H1 (cell line): ENCODE results near the gene SCAMP4. TPM values are rescaled to one million over a fixed set of nuclear protein-coding genes. Genes with fewer than 3 reads are reported as not detected.

Experiments used
- CTCF ChIA-PET: fragments of 300-600 bp; sonication (Branson Sonifier 250); formaldehyde crosslinking; loops from one replicate; lab custom pipeline; 2021; ENCODE audit not compliant: partially characterized antibody; lab: Charles Lee
- POLR2A ChIA-PET: fragments of 300-600 bp; sonication (Branson Sonifier 250); formaldehyde crosslinking; loops from one replicate; lab custom pipeline; 2021; ENCODE audit warnings: inconsistent platforms; ENCODE audit not compliant: partially characterized antibody; lab: Charles Lee
- DNase-seq, 2 experiments: peaks; one replicate each; pipeline versions ENCODE4 v3.0.0 to v3.0.0-alpha.2; 2010 to 2022; ENCODE audit warnings: low spot score in 2 of 2, low read depth in 1 of 2, mixed read lengths in 1 of 2
- FAIRE-seq: peaks from 2 replicates; lab custom pipeline; 2011; peaks lifted over from hg19 to GRCh38; lab: Jason Lieb, UNC
- H2AFZ ChIP-seq: 2 replicates; pipeline ENCODE4 v1.8.1; 2012; ENCODE audit warnings: low read length, inconsistent platforms
- H2AK5ac ChIP-seq: 2 replicates; pipeline ENCODE4 v1.6.1; 2013; ENCODE audit warnings: low read depth, low read length
- H2BK120ac ChIP-seq: replicated peaks from 2 replicates; pipeline ENCODE3; 2013; ENCODE audit warnings: low read depth, low read length, inconsistent platforms
- H2BK12ac ChIP-seq: 2 replicates; pipeline ENCODE4 v1.6.1; 2013; ENCODE audit warnings: low read depth, low read length
- H2BK15ac ChIP-seq: 2 replicates; pipeline ENCODE4 v1.6.1; 2013; ENCODE audit warnings: low read length
- H2BK20ac ChIP-seq: 2 replicates; pipeline ENCODE4 v1.6.1; 2013; ENCODE audit warnings: low read length
- H2BK5ac ChIP-seq: 2 replicates; pipeline ENCODE4 v1.6.1; 2013; ENCODE audit warnings: low read depth, low read length
- H3K14ac ChIP-seq: 2 replicates; pipeline ENCODE4 v1.6.1; 2013; ENCODE audit warnings: inconsistent platforms; ENCODE audit not compliant: insufficient read length
- H3K18ac ChIP-seq: 2 replicates; pipeline ENCODE4 v1.6.1; 2013; ENCODE audit warnings: low read length; ENCODE audit errors: extremely low read depth
- H3K23ac ChIP-seq: 2 replicates; pipeline ENCODE4 v1.6.1; 2013; ENCODE audit warnings: inconsistent platforms; ENCODE audit not compliant: insufficient read length
- H3K23me2 ChIP-seq: 2 replicates; pipeline ENCODE4 v1.6.1; 2013; ENCODE audit warnings: low read depth, low read length
- H3K27ac ChIP-seq: 2 replicates; pipeline ENCODE4 v1.6.1; 2011; ENCODE audit warnings: low read depth, low read length, inconsistent platforms
- H3K27me3 ChIP-seq, 4 experiments: replicated peaks in 1 of 4; 1 replicate in 1 of 4; 2 replicates in 3 of 4; pipeline versions ENCODE4 v1.6.1 to v1.8.1; 2011 to 2013; ENCODE audit warnings: low read length in 3 of 4, mild to moderate bottlenecking in 3 of 4, inconsistent platforms in 2 of 4, mixed read lengths in 2 of 4, moderate library complexity in 1 of 4; ENCODE audit not compliant: control insufficient read depth in 3 of 4, insufficient read depth in 3 of 4; ENCODE audit errors: extremely low read depth in 1 of 4
- H3K36me3 ChIP-seq, 4 experiments: 2 replicates each; pipeline versions ENCODE4 v1.6.1 to v1.8.1; 2011 to 2013; ENCODE audit warnings: mild to moderate bottlenecking in 4 of 4, low read length in 3 of 4, moderate library complexity in 2 of 4, control low read depth in 1 of 4, inconsistent platforms in 1 of 4; ENCODE audit not compliant: insufficient read depth in 4 of 4, control insufficient read depth in 2 of 4
- H3K4ac ChIP-seq: replicated peaks from 2 replicates; pipeline ENCODE3; 2013; ENCODE audit warnings: low read length, low read depth, mixed read lengths, inconsistent platforms; ENCODE audit not compliant: insufficient read length
- H3K4me1 ChIP-seq, 4 experiments: replicated peaks in 1 of 4; 1 replicate in 1 of 4; 2 replicates in 3 of 4; pipeline versions ENCODE4 v1.6.1 to v1.8.1; 2011 to 2013; ENCODE audit warnings: low read length in 3 of 4, inconsistent platforms in 2 of 4, mixed read lengths in 1 of 4; ENCODE audit not compliant: insufficient read depth in 4 of 4, control insufficient read depth in 3 of 4
- H3K4me2 ChIP-seq, 2 experiments: 2 replicates each; pipeline versions ENCODE4 v1.6.1 to v1.8.1; 2011 to 2013; ENCODE audit warnings: low read depth in 2 of 2, low read length in 2 of 2, control low read depth in 1 of 2, inconsistent platforms in 1 of 2, mild to moderate bottlenecking in 1 of 2; ENCODE audit not compliant: insufficient read depth in 1 of 2
- H3K4me3 ChIP-seq, 4 experiments: fragments of 200-600, 300-600 bp in 1 of 4; sonication (generic), shearing (Covaris generic), sonication (Bioruptor Twin) in 1 of 4; 2 replicates each; pipeline versions ENCODE4 v1.5.1 to v1.8.1; 2011 to 2016; ENCODE audit warnings: low read length in 4 of 4, low read depth in 3 of 4, control low read depth in 2 of 4, inconsistent platforms in 2 of 4, mild to moderate bottlenecking in 2 of 4, mixed read lengths in 1 of 4, moderate library complexity in 1 of 4; ENCODE audit not compliant: insufficient read depth in 2 of 4; ENCODE audit errors: extremely low read depth in 1 of 4
- H3K56ac ChIP-seq: replicated peaks from 2 replicates; pipeline ENCODE3; 2013; ENCODE audit warnings: low read depth, mild to moderate bottlenecking, mixed read lengths, low read length, inconsistent platforms; ENCODE audit not compliant: insufficient read length
- H3K79me1 ChIP-seq: 2 replicates; pipeline ENCODE4 v1.6.1; 2013; ENCODE audit warnings: low read depth, low read length, control low read depth
- H3K79me2 ChIP-seq, 2 experiments: 2 replicates each; pipeline versions ENCODE4 v1.6.1 to v1.8.1; 2012 to 2013; ENCODE audit warnings: low read length in 2 of 2, mild to moderate bottlenecking in 2 of 2, inconsistent platforms in 1 of 2; ENCODE audit not compliant: insufficient read depth in 2 of 2, control insufficient read depth in 1 of 2
- H3K9ac ChIP-seq, 4 experiments: replicated peaks in 1 of 4; 1 replicate in 1 of 4; 2 replicates in 3 of 4; pipeline versions ENCODE4 v1.6.1 to v1.8.1; 2011 to 2013; ENCODE audit warnings: low read depth in 3 of 4, low read length in 3 of 4, control low read depth in 2 of 4, mild to moderate bottlenecking in 2 of 4, moderate library complexity in 2 of 4, inconsistent platforms in 1 of 4; ENCODE audit errors: extremely low read depth in 1 of 4
- H3K9me3 ChIP-seq, 2 experiments: 2 replicates each; pipeline versions ENCODE4 v1.6.1 to v1.8.1; 2012 to 2013; ENCODE audit warnings: mild to moderate bottlenecking in 2 of 2, moderate library complexity in 2 of 2, control low read depth in 1 of 2, inconsistent platforms in 1 of 2, low read depth in 1 of 2, low read length in 1 of 2, mixed read lengths in 1 of 2; ENCODE audit not compliant: insufficient read depth in 2 of 2
- H4K20me1 ChIP-seq, 2 experiments: replicated peaks in 1 of 2; 2 replicates each; pipeline versions ENCODE3 to v1.8.1; 2011 to 2013; ENCODE audit warnings: inconsistent platforms in 2 of 2, low read length in 2 of 2, mild to moderate bottlenecking in 1 of 2; ENCODE audit not compliant: insufficient read depth in 2 of 2, control insufficient read depth in 1 of 2
- H4K5ac ChIP-seq: 2 replicates; pipeline ENCODE4 v1.6.1; 2013; ENCODE audit warnings: low read length, low read depth, mixed read lengths, inconsistent platforms; ENCODE audit not compliant: insufficient read length
- H4K8ac ChIP-seq: 2 replicates; pipeline ENCODE4 v1.8.0; 2013; ENCODE audit warnings: mild to moderate bottlenecking, moderate library complexity, low read length, inconsistent platforms; ENCODE audit not compliant: insufficient read depth; ENCODE audit errors: extremely low read depth
- H4K91ac ChIP-seq: replicated peaks from 2 replicates; pipeline ENCODE3; 2013; ENCODE audit warnings: low read length, mixed read lengths, inconsistent platforms; ENCODE audit not compliant: insufficient read length
- CHD2 ChIP-seq: IDR thresholded peaks from 2 replicates; pipeline ENCODE4 v1.6.1; 2012; ENCODE audit warnings: low read length, improper control_type of control experiment
- CREB1 ChIP-seq: IDR thresholded peaks from 2 replicates; pipeline ENCODE4 v1.6.1; 2012; ENCODE audit warnings: inconsistent platforms
- CTBP2 ChIP-seq: IDR thresholded peaks from 2 replicates; pipeline ENCODE4 v1.7.0; 2011; ENCODE audit warnings: borderline replicate concordance, mild to moderate bottlenecking, moderate library complexity, mixed read lengths, low read length; ENCODE audit not compliant: insufficient read depth, insufficient read length
- JUN ChIP-seq: IDR thresholded peaks from 2 replicates; pipeline ENCODE4 v1.6.1; 2011; ENCODE audit warnings: low read depth, mild to moderate bottlenecking, improper control_type of control experiment, low read length
- NANOG ChIP-seq: IDR thresholded peaks from 2 replicates; pipeline ENCODE4 v1.6.1; 2011; ENCODE audit warnings: low read length, low read depth, mild to moderate bottlenecking, inconsistent platforms; ENCODE audit not compliant: insufficient read depth, poor library complexity, severe bottlenecking
- RAD21 ChIP-seq, 2 experiments: IDR thresholded peaks in 1 of 2; conservative IDR thresholded peaks in 1 of 2; 2 replicates each; pipeline ENCODE4 v1.6.1; 2011; ENCODE audit warnings: low read depth in 2 of 2, low read length in 2 of 2, improper control_type of control experiment in 1 of 2, inconsistent platforms in 1 of 2, mild to moderate bottlenecking in 1 of 2, moderate library complexity in 1 of 2
- WGBS, 2 experiments: shearing (Covaris generic) in 1 of 2; methylation state at CpG; one replicate each; pipeline versions ENCODE4 v1.1.6 to v1.1.7; 2013 to 2015; ENCODE audit warnings: low lambda C conversion rate in 2 of 2, mixed read lengths in 2 of 2, inconsistent platforms in 1 of 2, low coverage in 1 of 2, missing lambda C conversion rate in 1 of 2; ENCODE audit not compliant: insufficient replicate concordance in 2 of 2, insufficient coverage in 1 of 2, insufficient read length in 1 of 2; ENCODE audit errors: extremely low coverage in 1 of 2, missing lambda C conversion rate in 1 of 2; 5-methylcytosine and 5-hydroxymethylcytosine counted together
- polyA plus RNA-seq, 7 experiments: library from polyadenylated mRNA; depleted of rRNA in 3 of 7; stranded (reverse) in 5 of 7; unstranded in 2 of 7; fragments of >200 nt in 5 of 7; fragments of 200-250 nt in 2 of 7; gene quantifications; 1 replicate in 5 of 7; 2 replicates in 1 of 7; 4 replicates in 1 of 7; pipeline versions ENCODE4 v1.2.1 to v1.2.3, GENCODE V29; 2011 to 2013; ENCODE audit warnings: missing spikeins in 2 of 7, mixed read lengths in 2 of 7
- total RNA-seq: library from RNA; stranded (reverse); fragmentation: NEBNext Ultra II Directional; extraction: Animal tissue kit (Norgen Biotek cat#: 25700); gene quantifications from 2 replicates; pipeline ENCODE4 v1.2.1, GENCODE V29; 2021
- TF ChIP-seq, protein P1 (sequence below): IDR thresholded peaks from 2 replicates; pipeline ENCODE4 v1.6.1; 2011; ENCODE audit warnings: low read depth, mild to moderate bottlenecking, low read length; ENCODE audit not compliant: insufficient read depth

SCAMP4 gene
- total and polyA plus RNA-seq, 2 of the 8 experiments (the other 6 are each of a cell fraction or from before 2014, with no cell fraction given) = 17.1 to 61.4 TPM

DNA sequence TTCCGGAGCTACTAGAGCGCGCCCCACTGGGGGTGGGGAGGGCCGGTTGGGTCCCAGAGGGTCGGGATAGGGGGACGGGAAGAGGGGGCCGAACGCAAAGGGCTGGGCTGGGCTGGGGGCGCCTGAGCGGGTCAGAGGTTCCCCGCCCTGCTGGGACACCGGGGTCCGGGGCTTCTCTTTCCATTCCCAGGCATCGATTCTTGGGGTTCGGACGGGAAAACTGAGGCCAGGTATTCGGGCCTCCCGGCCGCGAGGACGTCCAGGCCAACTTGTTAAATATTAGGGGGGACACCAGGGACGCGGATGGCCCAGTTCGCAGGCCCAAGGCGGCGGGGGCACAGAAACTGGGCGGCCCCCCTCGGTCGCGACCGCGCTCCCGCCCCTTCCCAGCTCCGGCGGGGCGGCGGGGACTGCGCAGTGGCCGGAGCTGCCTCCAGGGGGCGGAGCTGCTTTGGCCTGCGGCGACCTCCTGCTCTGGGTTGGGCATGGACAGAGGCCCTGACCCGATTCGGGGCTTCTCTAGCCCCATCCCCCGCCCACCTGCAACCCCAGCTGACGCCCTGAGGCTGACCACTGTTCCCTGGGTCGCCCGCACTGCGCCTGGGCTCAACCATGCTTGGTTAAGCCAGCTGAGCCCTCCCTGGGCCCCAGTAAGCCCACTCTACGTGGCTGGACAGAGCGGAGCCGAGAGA is 40.6 kb upstream of the SCAMP4 start:
- no peak overlapping the region for H3K14ac ChIP-seq
- peak overlapping the region; percentile 69 for H3K4ac ChIP-seq
- H4K20me1 ChIP-seq = peaks cover 22 to 31% of the 10 kb centered on the region in 2 experiments
- peaks cover 5% of the 10 kb centered on the region; the same call in 1 of the 2 replicates for H3K23me2 ChIP-seq
- H4K91ac ChIP-seq = peak overlapping the region; percentile 88
- peak in 1 of 2 experiments; percentile 91 for DNase-seq
- no peak overlapping the region; the same call in 1 of the 2 replicates for H2BK15ac ChIP-seq
- peaks cover 18 to 30% of the 10 kb centered on the region in 2 experiments; a peak in 3 of 4 replicates for H3K79me2 ChIP-seq
- peak overlapping the region; percentile 95 for H4K8ac ChIP-seq
- 12% methylated on average over 29 of the region's 52 CpGs; no CpG with 5 or more reads in 1 of the 2 experiments for WGBS, 2 experiments
- peak overlapping the region; percentile 81 for H2BK5ac ChIP-seq
- peaks cover 0 to 15% (median 6%) of the 10 kb centered on the region in 4 experiments; a peak in 5 of 7 replicates for H3K27me3 ChIP-seq
- H3K4me3 ChIP-seq = peak overlapping the region; percentile 59 to 96 (median 72)
- CTCF ChIA-PET = interaction anchor here (0.5 to 2.6 kb wide), 17 partner anchors 11 to 774 kb away, joined by 3 to 12 read pairs (median 3); no protein-coding TSS in a partner anchor
- no peaks in the 10 kb centered on the region for H3K36me3 ChIP-seq
- H2BK120ac ChIP-seq = no peak overlapping the region
- no peak for FAIRE-seq
- H3K9me3 ChIP-seq = no peaks in the 10 kb centered on the region
- H3K18ac ChIP-seq = peak overlapping the region; percentile 99
- 0 out of 2 replicates have a peak, but pooled peaks cover 2% of the 10 kb centered on the region for H3K79me1 ChIP-seq
- POLR2A ChIA-PET = interaction anchor here (0.8 to 1.6 kb wide), 15 partner anchors 10 to 611 kb away, joined by 3 to 10 read pairs (median 5); partner anchors contain the start of genes ABHD17A, ADAT3, GADD45B and REXO1
- H4K5ac ChIP-seq = peak overlapping the region; percentile 95
- peak overlapping the region; percentile 79 for H3K56ac ChIP-seq
- H3K4me1 ChIP-seq = peaks cover 0 to 28% (median 17%) of the 10 kb centered on the region in 4 experiments; a peak in 6 of 7 replicates
- no peak overlapping the region for H2AK5ac ChIP-seq
- peak overlapping the region; percentile 75 for H3K27ac ChIP-seq
- H3K4me2 ChIP-seq = peak overlapping the region; percentile 32 to 89; a peak in 3 of 4 replicates
- H2AFZ ChIP-seq = no peak overlapping the region
- no peak overlapping the region for H3K23ac ChIP-seq
- H3K9ac ChIP-seq = peak overlapping the region; percentile 10 to 82 (median 76)
- H2BK12ac ChIP-seq = peak overlapping the region; percentile 5; the same call in 1 of the 2 replicates
- no peak overlapping the region for H2BK20ac ChIP-seq
- peak; percentile 58 to 70; a peak in 3 of 4 replicates for TF ChIP-seq RAD21 (IDR thresholded peaks at IDR 0.05 in 1 of 2, conservative IDR thresholded peaks at IDR 0.05 in 1 of 2; ENCODE audit: low read depth in 2 of 2, low read length in 2 of 2)
- no peak for TF ChIP-seq CTBP2
- TF ChIP-seq, protein P1, sequence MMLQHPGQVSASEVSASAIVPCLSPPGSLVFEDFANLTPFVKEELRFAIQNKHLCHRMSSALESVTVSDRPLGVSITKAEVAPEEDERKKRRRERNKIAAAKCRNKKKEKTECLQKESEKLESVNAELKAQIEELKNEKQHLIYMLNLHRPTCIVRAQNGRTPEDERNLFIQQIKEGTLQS = no peak
- TF ChIP-seq CHD2 = no peak
- no peak for TF ChIP-seq NANOG
- TF ChIP-seq CREB1 = peak; percentile 12
- no peak for TF ChIP-seq JUN
